ENCODE measurements around the gene CCL17.
"Not testable (repeated sequence)": the region's sequence is repeated elsewhere in the genome, so short reads cannot be mapped to it uniquely, and the experiment has no call there.

The CCL17 gene

DNA sequence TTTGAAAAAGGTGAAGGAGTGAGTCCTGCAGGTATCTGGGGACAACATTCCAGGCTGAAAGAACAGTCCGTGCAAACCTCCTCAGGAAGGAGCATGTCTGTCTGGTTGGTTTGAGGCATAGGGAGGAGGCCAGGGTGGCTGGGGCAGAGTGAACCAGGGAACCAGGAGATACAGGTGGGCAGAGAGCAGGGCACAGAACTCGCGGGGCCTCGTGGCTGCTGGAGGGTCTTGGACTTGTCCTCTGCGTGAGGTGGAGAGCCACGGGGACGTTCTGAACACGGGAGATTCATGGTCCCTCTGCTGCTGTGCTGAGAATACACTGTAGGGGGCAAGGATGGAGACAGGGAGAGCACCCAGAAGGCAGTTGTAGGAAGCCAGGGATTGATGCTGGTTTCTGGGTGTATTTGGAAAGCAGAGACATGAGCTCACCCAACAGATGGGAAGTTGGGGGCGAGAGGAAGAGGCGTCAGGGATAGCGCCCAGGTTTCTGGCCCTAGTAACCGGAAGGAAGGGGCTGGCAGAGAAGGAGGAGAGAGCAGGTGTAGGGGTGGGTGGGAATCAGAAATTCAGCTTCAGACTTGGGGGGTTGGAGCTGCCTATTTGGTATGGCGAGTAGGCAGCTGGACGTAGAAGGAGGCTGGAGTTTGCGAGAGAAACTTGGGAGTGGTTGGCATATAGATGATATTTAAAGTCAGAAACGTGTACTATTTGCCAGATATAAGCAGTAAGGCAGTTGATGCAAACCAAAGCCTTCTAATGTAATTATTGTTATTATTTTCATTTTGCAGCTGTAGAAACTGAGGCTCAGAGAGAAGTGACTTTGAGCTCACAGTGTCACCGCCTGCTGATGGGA, at the start of gene CCL17:
Gene CCL17, plus strand, starts transcription at position 803 of the 853 bp plus-strand sequence. CDS start 9,166 bp downstream, outside the sequence.
- no peak within 1 kb of the TSS for H3K27ac ChIP-seq
- DNase-seq (ENCODE audit: low read depth, low spot score), result no peak

GRCh38 chr16:57355898-57356414, 48.6 kb upstream of the CCL17 start:
- no peak for DNase-seq (ENCODE audit: low read depth, low spot score)
- H3K27ac ChIP-seq, result no peak overlapping the region

DNA sequence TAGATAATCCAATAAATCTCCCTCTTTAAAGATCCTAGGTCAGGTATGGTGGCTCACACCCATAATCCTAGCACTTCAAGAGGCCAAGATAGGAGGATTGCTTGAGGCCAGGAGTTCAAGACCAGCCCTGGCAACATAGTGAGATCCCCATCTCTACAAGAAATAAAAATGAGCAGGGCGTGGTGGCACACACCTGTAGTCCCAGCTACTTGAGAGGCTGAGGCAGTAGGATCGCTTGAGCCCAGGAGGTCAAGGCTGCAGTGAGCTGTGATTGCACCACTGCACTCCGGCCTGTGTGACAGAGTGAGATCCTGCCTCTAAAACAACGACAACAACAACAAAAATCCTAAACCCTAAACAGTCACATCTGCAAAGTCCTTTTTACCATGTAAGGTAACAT, 48.0 kb upstream of the CCL17 start:
- no peak overlapping the region for H3K27ac ChIP-seq
- no peak for DNase-seq (ENCODE audit: low read depth, low spot score)

DNA sequence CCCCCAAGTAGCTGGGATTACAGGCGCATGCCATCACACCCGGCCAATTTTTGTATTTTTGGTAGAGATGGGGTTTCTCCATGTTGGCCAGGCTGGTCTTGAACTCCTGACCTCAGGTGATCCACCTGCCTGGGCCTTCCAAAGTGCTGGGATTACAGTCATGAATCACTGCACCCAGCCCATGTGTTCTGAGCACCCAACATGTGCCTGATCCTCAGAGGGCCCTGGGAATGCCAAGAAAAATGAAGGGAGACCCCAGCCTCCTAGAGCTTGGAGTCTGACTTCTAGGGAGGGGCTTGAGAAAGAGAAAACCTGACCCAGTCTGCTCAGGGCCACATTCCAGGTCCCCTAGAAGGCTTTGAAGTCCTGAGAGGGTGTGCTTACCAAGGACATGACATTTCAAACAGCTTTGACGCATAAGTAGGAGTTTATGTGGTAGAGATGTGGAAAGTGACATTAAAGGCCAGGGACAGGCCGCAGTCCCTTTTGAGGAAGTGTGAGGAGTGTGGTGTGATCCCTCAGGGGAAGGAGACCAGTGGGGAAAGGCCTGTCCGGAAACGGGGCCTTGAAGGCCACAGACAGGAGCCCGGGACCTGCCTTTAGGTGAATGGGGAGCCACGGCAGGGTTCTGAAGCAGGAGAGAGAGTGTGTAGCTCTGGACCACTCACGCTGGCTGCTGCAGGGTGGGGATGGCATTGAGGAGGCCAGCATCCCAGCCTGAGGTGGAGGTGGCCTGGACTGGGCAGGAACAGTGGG, 47.1 kb upstream of the CCL17 start:
- no peak for DNase-seq (ENCODE audit: low read depth, low spot score)
- no peak overlapping the region for H3K27ac ChIP-seq

GRCh38 chr16:57358086-57358420, 46.5 kb upstream of the CCL17 start:
- no peak for DNase-seq (ENCODE audit: low read depth, low spot score)

GRCh38 chr16:57358527-57359095, 46.0 kb upstream of the CCL17 start, which contains the start of gene CCL22:
TSS of gene CCL22 (plus strand) at chr16:57358783. CDS start at chr16:57358817, 34 bp downstream.
- H3K27ac ChIP-seq, result no peak within 1 kb of the TSS
- DNase-seq (ENCODE audit: low read depth, low spot score), result no peak

More at GRCh38 chr16:57358086-57358420, 46.5 kb upstream of the CCL17 start:
- H3K27ac ChIP-seq, result no peak overlapping the region

GRCh38 chr16:57360321-57360935, 44.1 kb upstream of the CCL17 start:
- DNase-seq (ENCODE audit: low read depth, low spot score), result no peak
- no peak overlapping the region for H3K27ac ChIP-seq

DNA sequence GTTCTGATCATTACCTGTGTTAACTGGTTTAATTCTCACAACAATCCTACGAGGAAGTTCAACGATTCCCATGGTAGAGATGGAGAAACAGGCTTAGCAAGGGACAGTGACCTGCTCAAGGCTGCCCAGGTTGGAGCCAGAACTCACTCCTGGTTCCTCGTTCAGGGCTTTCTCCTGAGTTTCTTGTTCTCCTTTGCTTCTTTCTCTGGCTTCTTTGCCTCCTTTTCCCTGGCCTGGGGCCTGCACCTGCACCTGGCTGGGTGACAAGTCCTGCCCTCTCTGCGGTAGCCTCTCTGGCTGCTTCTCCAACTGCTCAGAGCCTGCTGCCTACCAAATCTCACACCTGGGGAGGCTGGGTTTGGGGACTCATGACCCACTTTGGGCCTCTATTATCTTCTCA, 43.2 kb upstream of the CCL17 start:
- no peak for DNase-seq (ENCODE audit: low read depth, low spot score)
- H3K27ac ChIP-seq, result no peak overlapping the region

- no peak for DNase-seq (ENCODE audit: low read depth, low spot score)
Observed at GRCh38 chr16:57364143-57364542, 40.4 kb upstream of the CCL17 start.

GRCh38 chr16:57366544-57367040, 38.0 kb upstream of the CCL17 start:
- DNase-seq (ENCODE audit: low read depth, low spot score), result no peak
- no peak overlapping the region for H3K27ac ChIP-seq

More at GRCh38 chr16:57364143-57364542, 40.4 kb upstream of the CCL17 start:
- no peak overlapping the region for H3K27ac ChIP-seq

- H3K27ac ChIP-seq, result no peak overlapping the region
- peak; percentile 68 for DNase-seq (ENCODE audit: low read depth, low spot score)
Observed at GRCh38 chr16:57367116-57367752, 37.3 kb upstream of the CCL17 start.

GRCh38 chr16:57371494-57372371, 32.8 kb upstream of the CCL17 start:
- DNase-seq (ENCODE audit: low read depth, low spot score), result no peak
- H3K27ac ChIP-seq, result no peak overlapping the region

- DNase-seq (ENCODE audit: low read depth, low spot score), result no peak
- no peak within 1 kb of the TSS for H3K27ac ChIP-seq
Observed at GRCh38 chr16:57372372-57373116, 32.0 kb upstream of the CCL17 start, which contains the start of gene CX3CL1. TSS of gene CX3CL1 (plus strand) at chr16:57372490. CDS start at chr16:57372569, 79 bp downstream.

DNA sequence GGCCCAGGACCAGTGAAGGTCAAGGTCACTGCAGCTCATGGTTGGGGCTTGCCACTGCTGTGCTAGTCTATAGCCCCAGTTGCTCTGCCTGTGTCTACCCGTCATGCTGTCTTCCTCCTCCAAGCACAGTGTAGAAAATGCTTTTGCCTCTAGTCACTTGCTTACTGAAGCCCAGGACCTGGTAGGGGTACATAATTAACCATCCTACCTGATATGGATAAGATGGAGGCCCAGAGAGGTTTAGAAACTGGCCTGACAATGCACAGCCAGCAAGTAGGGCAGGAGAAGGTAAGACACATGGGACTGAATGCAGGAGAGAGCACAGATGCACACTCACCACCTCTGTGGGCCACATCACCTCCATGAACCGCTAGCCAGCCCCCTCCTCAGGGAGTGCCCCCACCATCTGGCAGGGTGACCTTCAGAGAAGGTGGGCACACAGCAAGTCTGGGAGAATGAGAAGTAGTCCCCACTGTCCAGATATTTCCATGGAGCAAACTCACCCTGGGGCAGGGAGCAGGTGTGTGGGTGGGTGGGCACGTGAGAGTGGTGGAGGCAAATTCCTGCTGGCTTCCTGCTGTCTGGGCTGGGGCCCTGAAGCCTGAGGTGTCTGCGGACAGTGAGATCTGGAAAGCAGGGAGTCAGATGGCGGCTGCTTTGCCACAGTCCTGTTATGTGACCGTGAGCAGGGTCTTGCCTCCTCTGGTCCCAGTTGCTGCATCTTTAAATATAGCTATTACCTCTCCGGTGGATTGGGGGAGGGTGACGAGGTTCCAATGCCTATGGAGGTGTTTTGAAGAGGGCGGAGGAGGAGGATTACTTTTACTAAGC, 31.2 kb upstream of the CCL17 start:
- H3K27ac ChIP-seq, result no peak overlapping the region
- DNase-seq (ENCODE audit: low read depth, low spot score), result no peak

GRCh38 chr16:57374067-57374534, 30.5 kb upstream of the CCL17 start:
- H3K27ac ChIP-seq, result no peak overlapping the region
- no peak for DNase-seq (ENCODE audit: low read depth, low spot score)

DNA sequence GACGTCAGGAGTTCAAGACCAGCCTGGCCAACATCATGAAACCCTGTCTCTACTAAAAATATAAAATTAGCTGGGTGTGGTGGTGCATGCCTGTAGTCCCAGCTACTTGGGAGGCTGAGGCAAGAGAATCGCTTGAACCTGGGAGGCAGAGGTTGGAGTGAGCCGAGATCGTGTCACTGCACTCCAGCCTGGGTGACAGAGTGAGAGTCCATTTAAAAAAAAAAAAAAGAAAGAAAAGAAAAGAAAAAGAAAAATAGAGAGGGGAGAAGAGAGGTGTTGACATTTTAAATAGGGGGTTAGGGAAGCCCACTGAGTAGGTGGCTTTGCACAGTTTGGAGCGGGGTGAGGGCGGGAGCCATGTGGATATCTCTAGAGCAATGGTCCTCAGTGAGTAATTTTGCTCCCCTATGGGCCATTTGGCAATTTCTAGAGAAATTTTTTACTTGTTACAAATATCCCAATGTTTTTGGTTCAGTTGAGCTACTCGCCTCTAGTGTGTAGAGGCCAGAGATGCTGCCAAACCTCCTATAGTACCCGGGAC, 29.6 kb upstream of the CCL17 start:
- not testable (repeated sequence) for H3K27ac ChIP-seq; DNase-seq (ENCODE audit: low read depth, low spot score)
